ENCODE results near the gene SNAPC3. TPM values are rescaled to one million over a fixed set of nuclear protein-coding genes. Genes with fewer than 3 reads are reported as not detected.

Gene SNAPC3
- total RNA-seq, 1 experiment from 2014 or later, result 26.1 TPM

DNA sequence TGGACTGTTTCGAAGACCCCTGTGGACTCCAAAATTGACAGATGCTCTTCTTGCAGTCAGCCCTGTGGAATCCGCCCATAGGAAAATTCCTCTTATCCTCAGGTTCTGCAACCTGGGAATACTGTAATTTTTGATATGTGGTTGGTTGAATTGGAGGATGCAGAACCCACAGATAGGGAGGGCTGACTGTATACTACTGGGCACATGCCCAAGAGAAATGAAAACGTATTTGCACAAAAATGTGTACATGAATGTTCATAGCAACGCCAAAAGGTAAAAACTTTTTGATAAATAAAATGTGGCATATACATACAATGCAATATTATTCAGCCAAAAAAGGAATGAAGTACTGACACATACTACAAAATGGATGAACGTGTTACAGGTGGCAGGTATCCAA lies 1.9 kb upstream of the SNAPC3 start (continued):
- no peak for TF ChIP-seq ZBTB33 (IDR thresholded peaks at IDR 0.05; ENCODE audit: extremely low read depth, insufficient replicate concordance, low read length)
- TF ChIP-seq, protein P1, sequence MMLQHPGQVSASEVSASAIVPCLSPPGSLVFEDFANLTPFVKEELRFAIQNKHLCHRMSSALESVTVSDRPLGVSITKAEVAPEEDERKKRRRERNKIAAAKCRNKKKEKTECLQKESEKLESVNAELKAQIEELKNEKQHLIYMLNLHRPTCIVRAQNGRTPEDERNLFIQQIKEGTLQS (IDR thresholded peaks at IDR 0.05), result no peak
- TF ChIP-seq FOSL1 (IDR thresholded peaks at IDR 0.05; ENCODE audit: low read depth), result no peak
- no peak for TF ChIP-seq ELF1 (IDR thresholded peaks at IDR 0.05; ENCODE audit: borderline replicate concordance, low read depth)
- TF ChIP-seq JUND (IDR thresholded peaks at IDR 0.05), result no peak
- TF ChIP-seq EGR1 (IDR thresholded peaks at IDR 0.05; ENCODE audit: low read depth), result no peak
- no peak for TF ChIP-seq CTCF (IDR thresholded peaks at IDR 0.05 in 2 of 3, conservative IDR thresholded peaks at IDR 0.05 in 1 of 3; ENCODE audit: borderline replicate concordance in 1 of 3, insufficient read depth in 1 of 3, low read depth in 2 of 3, low read length in 2 of 3)
- no peak for TF ChIP-seq EZH2phosphoT487 (IDR thresholded peaks at IDR 0.05; ENCODE audit: borderline replicate concordance)
- TF ChIP-seq TCF7L2 (IDR thresholded peaks at IDR 0.05; ENCODE audit: borderline replicate concordance, extremely low read depth, insufficient read depth, insufficient read length), result no peak
- TF ChIP-seq ZNF274 (IDR thresholded peaks at IDR 0.05; ENCODE audit: low read depth, low read length), result no peak
